ENCODE data around the gene NPNT.

NPNT gene

DNA sequence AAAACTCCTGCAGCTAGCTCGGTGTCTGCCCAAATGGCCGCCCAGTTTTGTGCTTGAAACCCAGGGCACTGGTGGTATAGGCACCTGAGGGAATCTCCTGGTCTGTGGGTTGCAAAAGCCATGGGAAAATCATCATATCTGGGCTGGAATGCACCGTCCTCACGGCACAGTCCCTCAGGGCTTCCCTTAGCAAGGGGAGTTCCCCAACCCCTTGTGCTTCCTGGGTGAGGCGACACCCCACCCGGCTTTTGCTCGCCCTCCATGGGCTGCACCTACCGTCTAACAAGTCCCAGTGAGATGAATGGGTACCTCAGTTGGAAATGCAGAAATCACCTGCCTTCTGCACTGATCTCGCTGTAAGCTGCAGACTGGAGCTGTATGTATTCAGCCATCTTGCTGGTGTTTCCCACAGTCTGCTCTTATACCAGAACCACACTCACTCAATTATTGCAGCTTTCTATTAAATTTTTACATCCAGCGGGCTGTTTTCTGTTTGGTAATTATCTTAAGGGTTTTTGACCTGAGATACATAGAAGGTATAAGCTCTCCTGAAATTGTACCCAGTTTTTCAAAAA is 36.7 kb upstream of the NPNT start:
- ATAC-seq, result no peak
- TF ChIP-seq, protein P1, sequence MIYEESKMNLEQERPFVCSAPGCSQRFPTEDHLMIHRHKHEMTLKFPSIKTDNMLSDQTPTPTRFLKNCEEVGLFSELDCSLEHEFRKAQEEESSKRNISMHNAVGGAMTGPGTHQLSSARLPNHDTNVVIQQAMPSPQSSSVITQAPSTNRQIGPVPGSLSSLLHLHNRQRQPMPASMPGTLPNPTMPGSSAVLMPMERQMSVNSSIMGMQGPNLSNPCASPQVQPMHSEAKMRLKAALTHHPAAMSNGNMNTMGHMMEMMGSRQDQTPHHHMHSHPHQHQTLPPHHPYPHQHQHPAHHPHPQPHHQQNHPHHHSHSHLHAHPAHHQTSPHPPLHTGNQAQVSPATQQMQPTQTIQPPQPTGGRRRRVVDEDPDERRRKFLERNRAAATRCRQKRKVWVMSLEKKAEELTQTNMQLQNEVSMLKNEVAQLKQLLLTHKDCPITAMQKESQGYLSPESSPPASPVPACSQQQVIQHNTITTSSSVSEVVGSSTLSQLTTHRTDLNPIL (CRISPR knock-in tag; IDR thresholded peaks at IDR 0.05; ENCODE audit: low read depth), result no peak
- TF ChIP-seq ZNF70 (CRISPR knock-in tag; IDR thresholded peaks at IDR 0.05) (no peak), ZFP3 (CRISPR knock-in tag; IDR thresholded peaks at IDR 0.05) (no peak)

DNA sequence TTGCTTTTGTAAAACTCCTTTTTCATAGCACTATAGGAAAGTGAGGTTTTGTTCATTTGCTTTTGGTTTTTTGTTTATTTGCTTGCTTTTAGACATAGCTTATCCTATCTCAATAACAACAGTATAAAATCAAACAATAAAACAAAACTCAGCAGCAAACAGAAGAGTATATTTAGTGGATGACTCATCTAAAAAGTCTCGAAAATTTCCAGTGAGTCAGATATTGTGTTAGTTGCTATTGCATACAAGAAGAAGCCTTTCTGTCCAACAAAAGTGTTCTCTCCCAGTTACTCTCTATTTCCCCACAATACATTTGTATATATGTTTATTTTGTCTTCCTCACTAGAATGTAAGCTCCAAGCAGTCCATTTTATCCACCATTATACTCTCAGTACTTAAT is 36.0 kb upstream of the NPNT start:
- peak; percentile 63 for ATAC-seq
- no peak for TF ChIP-seq CSDC2 (CRISPR knock-in tag; IDR thresholded peaks at IDR 0.05)

DNA sequence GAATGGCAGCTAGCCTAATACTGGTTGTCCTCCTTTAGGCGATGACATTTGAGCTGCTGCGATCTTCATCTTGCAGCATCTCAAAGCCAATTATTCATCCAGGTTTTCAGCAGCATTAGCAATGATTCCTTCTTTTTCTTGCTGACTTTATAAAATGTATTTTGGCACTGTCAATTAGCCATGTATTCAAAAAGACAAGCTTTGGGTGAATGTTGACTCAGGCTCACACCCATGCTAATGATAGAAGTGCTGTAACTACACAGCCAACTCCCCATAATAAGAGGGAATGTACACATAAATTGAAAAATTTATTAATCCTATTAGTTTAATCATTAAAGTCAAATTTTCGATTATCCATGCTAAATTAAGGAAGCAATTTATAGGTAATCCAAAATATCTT is 24.3 kb upstream of the NPNT start:
- TF ChIP-seq ZNF8 (CRISPR knock-in tag; IDR thresholded peaks at IDR 0.05), result no peak
- TF ChIP-seq, protein P1 (CRISPR knock-in tag; IDR thresholded peaks at IDR 0.05; ENCODE audit: low read depth), result no peak
- TF ChIP-seq ZC3H10 (CRISPR knock-in tag; IDR thresholded peaks at IDR 0.05), result no peak
- TF ChIP-seq ZNF565 (CRISPR knock-in tag; conservative IDR thresholded peaks at IDR 0.05; ENCODE audit: low read depth), result no peak
- TF ChIP-seq, protein P2, sequence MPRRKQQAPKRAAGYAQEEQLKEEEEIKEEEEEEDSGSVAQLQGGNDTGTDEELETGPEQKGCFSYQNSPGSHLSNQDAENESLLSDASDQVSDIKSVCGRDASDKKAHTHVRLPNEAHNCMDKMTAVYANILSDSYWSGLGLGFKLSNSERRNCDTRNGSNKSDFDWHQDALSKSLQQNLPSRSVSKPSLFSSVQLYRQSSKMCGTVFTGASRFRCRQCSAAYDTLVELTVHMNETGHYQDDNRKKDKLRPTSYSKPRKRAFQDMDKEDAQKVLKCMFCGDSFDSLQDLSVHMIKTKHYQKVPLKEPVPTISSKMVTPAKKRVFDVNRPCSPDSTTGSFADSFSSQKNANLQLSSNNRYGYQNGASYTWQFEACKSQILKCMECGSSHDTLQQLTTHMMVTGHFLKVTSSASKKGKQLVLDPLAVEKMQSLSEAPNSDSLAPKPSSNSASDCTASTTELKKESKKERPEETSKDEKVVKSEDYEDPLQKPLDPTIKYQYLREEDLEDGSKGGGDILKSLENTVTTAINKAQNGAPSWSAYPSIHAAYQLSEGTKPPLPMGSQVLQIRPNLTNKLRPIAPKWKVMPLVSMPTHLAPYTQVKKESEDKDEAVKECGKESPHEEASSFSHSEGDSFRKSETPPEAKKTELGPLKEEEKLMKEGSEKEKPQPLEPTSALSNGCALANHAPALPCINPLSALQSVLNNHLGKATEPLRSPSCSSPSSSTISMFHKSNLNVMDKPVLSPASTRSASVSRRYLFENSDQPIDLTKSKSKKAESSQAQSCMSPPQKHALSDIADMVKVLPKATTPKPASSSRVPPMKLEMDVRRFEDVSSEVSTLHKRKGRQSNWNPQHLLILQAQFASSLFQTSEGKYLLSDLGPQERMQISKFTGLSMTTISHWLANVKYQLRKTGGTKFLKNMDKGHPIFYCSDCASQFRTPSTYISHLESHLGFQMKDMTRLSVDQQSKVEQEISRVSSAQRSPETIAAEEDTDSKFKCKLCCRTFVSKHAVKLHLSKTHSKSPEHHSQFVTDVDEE (CRISPR knock-in tag; IDR thresholded peaks at IDR 0.05), result no peak
- TF ChIP-seq GLIS3 (CRISPR knock-in tag; IDR thresholded peaks at IDR 0.05), result no peak
- no peak for TF ChIP-seq BACH2 (CRISPR knock-in tag; IDR thresholded peaks at IDR 0.05; ENCODE audit: borderline replicate concordance)
- TF ChIP-seq, protein P3, sequence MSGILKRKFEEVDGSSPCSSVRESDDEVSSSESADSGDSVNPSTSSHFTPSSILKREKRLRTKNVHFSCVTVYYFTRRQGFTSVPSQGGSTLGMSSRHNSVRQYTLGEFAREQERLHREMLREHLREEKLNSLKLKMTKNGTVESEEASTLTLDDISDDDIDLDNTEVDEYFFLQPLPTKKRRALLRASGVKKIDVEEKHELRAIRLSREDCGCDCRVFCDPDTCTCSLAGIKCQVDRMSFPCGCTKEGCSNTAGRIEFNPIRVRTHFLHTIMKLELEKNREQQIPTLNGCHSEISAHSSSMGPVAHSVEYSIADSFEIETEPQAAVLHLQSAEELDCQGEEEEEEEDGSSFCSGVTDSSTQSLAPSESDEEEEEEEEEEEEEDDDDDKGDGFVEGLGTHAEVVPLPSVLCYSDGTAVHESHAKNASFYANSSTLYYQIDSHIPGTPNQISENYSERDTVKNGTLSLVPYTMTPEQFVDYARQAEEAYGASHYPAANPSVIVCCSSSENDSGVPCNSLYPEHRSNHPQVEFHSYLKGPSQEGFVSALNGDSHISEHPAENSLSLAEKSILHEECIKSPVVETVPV (CRISPR knock-in tag; IDR thresholded peaks at IDR 0.05), result no peak
- no peak for TF ChIP-seq TOX (CRISPR knock-in tag; IDR thresholded peaks at IDR 0.05; ENCODE audit: borderline replicate concordance)
- TF ChIP-seq ESRRG (CRISPR knock-in tag; IDR thresholded peaks at IDR 0.05), result no peak
- TF ChIP-seq ARNTL (CRISPR knock-in tag; IDR thresholded peaks at IDR 0.05; ENCODE audit: borderline replicate concordance, low read depth), result no peak
- no peak for TF ChIP-seq ZFP3 (CRISPR knock-in tag; IDR thresholded peaks at IDR 0.05)
- TF ChIP-seq ZFP30 (CRISPR knock-in tag; IDR thresholded peaks at IDR 0.05), result no peak
- no peak for ATAC-seq

DNA sequence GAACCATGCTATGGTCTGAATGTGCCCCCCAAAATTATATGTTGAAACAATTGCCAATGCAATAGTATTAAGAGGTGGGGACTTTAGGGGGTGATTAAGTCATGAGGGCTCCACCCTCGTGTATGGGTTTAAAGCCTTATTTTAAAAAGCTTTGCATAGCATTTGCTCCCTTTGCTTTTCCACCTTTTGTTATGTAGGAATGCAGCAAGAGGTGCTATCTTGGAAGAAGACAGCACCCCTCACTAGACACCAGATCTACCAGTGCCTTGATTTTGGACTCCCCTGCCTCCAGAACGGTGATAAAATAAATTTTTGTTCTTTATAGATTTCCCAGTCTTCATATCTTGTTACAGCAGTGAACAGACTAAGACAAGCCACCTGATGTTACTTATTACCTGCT is 23.3 kb upstream of the NPNT start:
- TF ChIP-seq, protein P1 (CRISPR knock-in tag; IDR thresholded peaks at IDR 0.05; ENCODE audit: low read depth), result no peak
- TF ChIP-seq ZNF70 (CRISPR knock-in tag; IDR thresholded peaks at IDR 0.05) (no peak), GLIS3 (CRISPR knock-in tag; IDR thresholded peaks at IDR 0.05) (no peak), SNAI2 (CRISPR knock-in tag; IDR thresholded peaks at IDR 0.05) (no peak), ZC3H10 (CRISPR knock-in tag; IDR thresholded peaks at IDR 0.05) (no peak), ISL1 (CRISPR knock-in tag; IDR thresholded peaks at IDR 0.05) (no peak), RARB (CRISPR knock-in tag; IDR thresholded peaks at IDR 0.05) (no peak), ARNTL (CRISPR knock-in tag; IDR thresholded peaks at IDR 0.05; ENCODE audit: borderline replicate concordance, low read depth) (no peak), CSDC2 (CRISPR knock-in tag; IDR thresholded peaks at IDR 0.05) (no peak), TCF4 (CRISPR knock-in tag; IDR thresholded peaks at IDR 0.05; ENCODE audit: borderline replicate concordance) (no peak), ZNF565 (CRISPR knock-in tag; conservative IDR thresholded peaks at IDR 0.05; ENCODE audit: low read depth) (no peak)
- TF ChIP-seq, protein P4, sequence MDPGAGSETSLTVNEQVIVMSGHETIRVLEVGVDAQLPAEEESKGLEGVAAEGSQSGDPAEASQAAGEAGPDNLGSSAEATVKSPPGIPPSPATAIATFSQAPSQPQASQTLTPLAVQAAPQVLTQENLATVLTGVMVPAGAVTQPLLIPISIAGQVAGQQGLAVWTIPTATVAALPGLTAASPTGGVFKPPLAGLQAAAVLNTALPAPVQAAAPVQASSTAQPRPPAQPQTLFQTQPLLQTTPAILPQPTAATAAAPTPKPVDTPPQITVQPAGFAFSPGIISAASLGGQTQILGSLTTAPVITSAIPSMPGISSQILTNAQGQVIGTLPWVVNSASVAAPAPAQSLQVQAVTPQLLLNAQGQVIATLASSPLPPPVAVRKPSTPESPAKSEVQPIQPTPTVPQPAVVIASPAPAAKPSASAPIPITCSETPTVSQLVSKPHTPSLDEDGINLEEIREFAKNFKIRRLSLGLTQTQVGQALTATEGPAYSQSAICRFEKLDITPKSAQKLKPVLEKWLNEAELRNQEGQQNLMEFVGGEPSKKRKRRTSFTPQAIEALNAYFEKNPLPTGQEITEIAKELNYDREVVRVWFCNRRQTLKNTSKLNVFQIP (CRISPR knock-in tag; IDR thresholded peaks at IDR 0.05; ENCODE audit: borderline replicate concordance, low read depth), result no peak
- TF ChIP-seq, protein P2 (CRISPR knock-in tag; IDR thresholded peaks at IDR 0.05), result no peak
- no peak for ATAC-seq

Data from SK-N-SH treated with all-trans-retinoic acid at 6 μM for 48 hours (cell line).